Ascending aorta (tissue), 2 donors: ENCODE results near the gene REPIN1. TPM values are rescaled to one million over a fixed set of nuclear protein-coding genes. Genes with fewer than 3 reads are reported as not detected.
A peak's percentile ranks its signal among the peaks of the same experiment; 100 is the strongest.

Experiments
- DNase-seq, 2 donors: peaks; one replicate each; pipeline ENCODE4 v3.0.0-alpha.2; 2019; ENCODE audit warnings: low spot score in 2 of 2
- H3K27ac ChIP-seq, 2 donors: fragments of 200-600 bp; sonication (generic); one replicate each; pipeline ENCODE4 v1.5.1; 2016 to 2017; ENCODE audit warnings: mild to moderate bottlenecking in 1 of 2
- H3K27me3 ChIP-seq: fragments of 200-600 bp; sonication (generic); one replicate; pipeline ENCODE4 v1.5.1; 2017
- H3K36me3 ChIP-seq, 2 donors: fragments of 200-600 bp; sonication (generic); one replicate each; pipeline ENCODE4 v1.5.1; 2016
- H3K4me1 ChIP-seq, 2 donors: fragments of 200-600 bp; sonication (generic); one replicate each; pipeline ENCODE4 v1.5.1; 2016 to 2017; ENCODE audit warnings: mild to moderate bottlenecking in 1 of 2
- H3K4me3 ChIP-seq, 2 donors: fragments of 200-600 bp; sonication (generic); one replicate each; pipeline ENCODE4 v1.5.1; 2016 to 2017; ENCODE audit warnings: mild to moderate bottlenecking in 1 of 2
- H3K9me3 ChIP-seq, 2 donors: fragments of 200-600 bp; sonication (generic); one replicate each; pipeline ENCODE4 v1.5.1; 2016
- intact Hi-C: fragments of 100-400 bp; cut with DNase I; formaldehyde crosslinking; loops from one replicate; pipeline ENCODE4 v1.15.1; 2023
- total RNA-seq: library from RNA; depleted of rRNA; stranded (reverse); fragments of >200 nt; gene quantifications from one replicate; pipeline ENCODE4 v1.1.0, GENCODE V29; 2016
- TF ChIP-seq, protein P1 (sequence below), 3 experiments: fragments of 200-600 bp in 2 of 3; fragments of 450-650 bp in 1 of 3; sonication (generic) in 2 of 3; IDR thresholded peaks; one replicate each; pipeline ENCODE4 v1.5.1; 2016 to 2019; ENCODE audit warnings: antibody characterized with exemption in 3 of 3, mild to moderate bottlenecking in 1 of 3, moderate library complexity in 1 of 3

REPIN1 gene
- total RNA-seq, 1 donor from 2014 or later: 123 TPM

DNA sequence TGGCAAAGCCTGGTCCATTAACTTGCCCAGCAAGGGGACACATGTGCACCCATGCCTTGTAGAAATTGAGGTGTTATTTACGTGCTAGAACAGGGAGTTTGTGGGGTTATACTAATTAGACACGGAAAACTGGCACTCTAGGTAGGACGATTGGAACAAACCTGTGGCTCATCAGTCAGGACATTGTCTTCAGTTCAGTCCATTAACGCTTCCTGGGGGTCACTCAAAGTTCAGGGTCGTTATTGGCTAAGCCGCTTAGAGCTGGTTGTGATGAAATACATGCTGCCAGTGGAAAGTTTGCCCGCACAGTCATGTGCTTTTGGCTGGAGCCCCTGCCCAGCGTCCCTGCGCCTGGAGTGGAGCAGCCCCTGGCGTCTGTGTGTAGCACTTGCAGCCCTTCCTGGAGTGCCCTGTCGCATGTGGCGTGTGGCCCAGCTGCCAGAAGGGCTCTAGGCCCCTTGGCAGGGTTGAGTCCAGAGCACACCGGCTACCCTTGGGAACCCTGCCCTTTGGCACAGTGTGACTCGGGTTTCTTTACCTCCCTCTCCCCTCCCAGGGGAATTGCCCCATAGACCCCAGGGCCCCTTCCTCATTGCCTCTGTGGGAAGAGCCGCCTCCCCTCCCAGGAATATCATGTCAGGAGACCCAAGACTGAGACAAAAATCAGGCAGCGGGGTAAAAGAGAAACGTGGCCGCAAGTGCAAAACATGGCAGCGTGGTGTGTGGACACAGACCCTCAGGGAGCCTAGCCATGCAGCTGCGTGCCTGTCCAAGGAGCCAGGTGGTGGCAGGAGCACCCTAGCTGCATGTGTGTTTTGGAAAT is 20.3 kb downstream of the REPIN1 start:
- Histone ChIP-seq H3K9me3 (no peaks in the 10 kb centered on the region), H3K4me3 (no peak overlapping the region), H3K27ac (no peak overlapping the region), H3K4me1 (peaks cover 0 to 2% of the 10 kb centered on the region in 2 donors), H3K27me3 (no peaks in the 10 kb centered on the region), H3K36me3 (no peaks in the 10 kb centered on the region)
- intact Hi-C loops: loop anchor here (1.0 kb wide), 1 partner anchor 33 kb away; no protein-coding TSS in a partner anchor
- peak in 1 of 2 donors; percentile 77 for DNase-seq
- TF ChIP-seq, protein P1, sequence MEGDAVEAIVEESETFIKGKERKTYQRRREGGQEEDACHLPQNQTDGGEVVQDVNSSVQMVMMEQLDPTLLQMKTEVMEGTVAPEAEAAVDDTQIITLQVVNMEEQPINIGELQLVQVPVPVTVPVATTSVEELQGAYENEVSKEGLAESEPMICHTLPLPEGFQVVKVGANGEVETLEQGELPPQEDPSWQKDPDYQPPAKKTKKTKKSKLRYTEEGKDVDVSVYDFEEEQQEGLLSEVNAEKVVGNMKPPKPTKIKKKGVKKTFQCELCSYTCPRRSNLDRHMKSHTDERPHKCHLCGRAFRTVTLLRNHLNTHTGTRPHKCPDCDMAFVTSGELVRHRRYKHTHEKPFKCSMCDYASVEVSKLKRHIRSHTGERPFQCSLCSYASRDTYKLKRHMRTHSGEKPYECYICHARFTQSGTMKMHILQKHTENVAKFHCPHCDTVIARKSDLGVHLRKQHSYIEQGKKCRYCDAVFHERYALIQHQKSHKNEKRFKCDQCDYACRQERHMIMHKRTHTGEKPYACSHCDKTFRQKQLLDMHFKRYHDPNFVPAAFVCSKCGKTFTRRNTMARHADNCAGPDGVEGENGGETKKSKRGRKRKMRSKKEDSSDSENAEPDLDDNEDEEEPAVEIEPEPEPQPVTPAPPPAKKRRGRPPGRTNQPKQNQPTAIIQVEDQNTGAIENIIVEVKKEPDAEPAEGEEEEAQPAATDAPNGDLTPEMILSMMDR (IDR thresholded peaks at IDR 0.05): peak; percentile 60 to 69 (median 69)

DNA sequence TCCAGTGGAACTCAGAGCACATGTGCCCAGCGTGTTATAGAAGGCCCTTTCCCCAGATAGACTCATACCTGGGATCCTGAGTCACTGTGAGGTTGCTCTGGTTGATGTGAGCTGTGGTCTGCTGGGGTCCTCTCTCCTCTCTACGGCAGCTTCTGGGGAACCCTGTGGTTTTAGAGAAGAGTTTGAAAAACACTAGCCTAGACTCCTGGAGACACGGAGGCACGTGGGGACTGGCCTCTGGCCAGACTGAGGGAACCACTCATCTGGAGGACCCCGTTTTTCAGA is 20.9 kb downstream of the REPIN1 start:
- no peaks in the 10 kb centered on the region for H3K9me3 ChIP-seq
- H3K36me3 ChIP-seq: no peaks in the 10 kb centered on the region
- DNase-seq: no peak
- no peak overlapping the region for H3K27ac ChIP-seq
- peaks cover 0 to 2% of the 10 kb centered on the region in 2 donors for H3K4me1 ChIP-seq
- TF ChIP-seq, protein P1 (IDR thresholded peaks at IDR 0.05): no peak
- H3K4me3 ChIP-seq: no peak overlapping the region
- no peaks in the 10 kb centered on the region for H3K27me3 ChIP-seq
- intact Hi-C loops: no loop called here

DNA sequence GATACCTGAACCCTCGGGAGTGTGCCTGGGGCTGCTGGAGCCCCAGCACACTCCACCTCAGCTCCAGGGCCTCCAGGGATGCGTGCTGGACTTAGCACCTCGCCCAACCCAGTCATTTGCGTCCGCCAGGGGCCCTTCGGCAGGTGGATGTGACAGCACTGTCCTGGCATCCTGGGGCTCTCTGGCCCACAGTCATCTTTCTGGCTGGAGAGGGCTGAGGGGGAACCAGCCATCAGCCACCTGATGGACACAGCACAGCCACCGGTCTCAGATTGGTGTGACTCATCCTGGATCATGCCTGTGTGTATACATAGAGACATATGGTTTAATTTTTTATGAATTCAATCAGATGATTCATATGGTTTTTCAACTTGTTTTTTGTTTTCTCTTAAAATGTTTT is 21.6 kb downstream of the REPIN1 start:
- intact Hi-C loops: no loop called here

DNA sequence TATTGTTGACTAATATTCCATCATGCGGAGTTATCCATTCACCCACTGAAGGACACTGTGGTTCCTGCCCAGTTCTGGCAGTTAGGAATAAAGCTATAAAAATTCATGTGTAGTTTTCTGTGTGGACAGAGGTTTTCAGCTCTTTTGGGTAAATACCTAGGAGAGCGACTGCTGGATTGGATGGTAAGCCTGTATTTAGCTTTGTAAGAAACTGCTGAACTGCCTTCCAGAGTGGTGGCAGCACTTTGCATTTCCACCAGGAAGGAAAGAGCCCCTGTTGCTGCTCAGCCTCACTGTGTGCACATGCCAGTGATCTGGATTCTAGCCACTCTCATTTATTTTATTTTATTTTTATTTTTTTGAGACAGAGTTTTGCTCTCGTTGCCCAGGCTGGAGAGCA is 24.7 kb downstream of the REPIN1 start:
- no peak overlapping the region for H3K4me3 ChIP-seq
- peaks cover 0 to 2% of the 10 kb centered on the region in 2 donors for H3K4me1 ChIP-seq
- H3K36me3 ChIP-seq: peaks cover 10 to 13% of the 10 kb centered on the region in 2 donors
- TF ChIP-seq, protein P1 (IDR thresholded peaks at IDR 0.05): no peak
- intact Hi-C loops: no loop called here
- DNase-seq: no peak
- H3K27ac ChIP-seq: no peak overlapping the region
- H3K27me3 ChIP-seq: no peaks in the 10 kb centered on the region
- no peaks in the 10 kb centered on the region for H3K9me3 ChIP-seq

More for the DNA sequence above, 21.6 kb downstream of the REPIN1 start:
- Histone ChIP-seq H3K27me3 (no peaks in the 10 kb centered on the region), H3K9me3 (no peaks in the 10 kb centered on the region), H3K36me3 (no peaks in the 10 kb centered on the region), H3K4me3 (no peak overlapping the region), H3K4me1 (peaks cover 0 to 2% of the 10 kb centered on the region in 2 donors), H3K27ac (no peak overlapping the region)
- DNase-seq: no peak
- TF ChIP-seq, protein P1 (IDR thresholded peaks at IDR 0.05): no peak

DNA sequence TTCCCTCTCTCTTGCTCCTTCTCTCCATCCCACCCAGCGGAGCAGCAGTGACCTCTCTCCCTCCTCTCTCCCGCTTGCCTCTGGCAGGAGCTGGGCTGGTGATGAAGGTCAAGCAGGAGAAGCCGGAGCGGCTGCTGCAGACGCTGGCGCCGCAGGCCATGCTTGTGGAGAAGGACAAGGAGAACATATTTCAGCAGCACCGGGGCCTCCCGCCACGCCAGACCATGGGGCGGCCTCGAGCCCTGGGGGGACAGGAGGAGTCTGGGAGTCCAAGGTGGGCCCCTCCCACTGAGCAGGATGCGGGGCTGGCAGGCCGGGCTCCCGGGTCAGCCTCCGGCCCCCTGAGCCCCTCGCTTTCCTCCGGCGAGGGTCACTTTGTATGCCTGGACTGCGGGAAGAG is 27.8 kb downstream of the REPIN1 start:
- intact Hi-C loops: no loop called here
- TF ChIP-seq, protein P1 (IDR thresholded peaks at IDR 0.05): no peak
- no peak overlapping the region for H3K27ac ChIP-seq
- H3K9me3 ChIP-seq: no peaks in the 10 kb centered on the region
- no peak overlapping the region for H3K4me3 ChIP-seq
- H3K27me3 ChIP-seq: no peaks in the 10 kb centered on the region
- no peak for DNase-seq
- no peaks in the 10 kb centered on the region for H3K4me1 ChIP-seq
- peaks cover 10 to 13% of the 10 kb centered on the region in 2 donors for H3K36me3 ChIP-seq
